GM12878 (cell line): ENCODE data around the gene C10orf90. TPM values are rescaled to one million over a fixed set of nuclear protein-coding genes. Genes with fewer than 3 reads are reported as not detected.

Experiments used
- ATAC-seq: fragments of 200-7000 bp; cut with Tn5 transposase; 3 replicates; pipeline ENCODE4 v1.9.1; 2020; ENCODE audit warnings: mild to moderate bottlenecking, moderate library complexity
- BruUV-seq: library from RNA; stranded (reverse); fragments of 400-500 nt; replicated peaks from 2 replicates; lab custom pipeline; 2021; lab: Mats Ljungman, UMichigan
- CTCF ChIA-PET: fragments of 300-600 bp; sonication (Branson Sonifier 250); formaldehyde crosslinking; extraction: SDS; loops from one replicate; lab custom pipeline; 2021; ENCODE audit warnings: inconsistent platforms; lab: Yijun Ruan, JAX
- POLR2A ChIA-PET: fragments of 350-600 bp; formaldehyde crosslinking; extraction: SDS; loops from one replicate; lab custom pipeline; 2021; ENCODE audit warnings: inconsistent platforms; lab: Charles Lee
- RAD21 ChIA-PET: fragments of 300-600 bp; sonication (Branson Sonifier 250); formaldehyde crosslinking; loops from one replicate; lab custom pipeline; 2023; ENCODE audit warnings: antibody characterized with exemption; ENCODE audit not compliant: unreplicated experiment; lab: Charles Lee
- SMC1A ChIA-PET: fragments of 300-600 bp; sonication (Branson Sonifier 250); formaldehyde crosslinking; loops from one replicate; lab custom pipeline; 2023; ENCODE audit not compliant: unreplicated experiment, uncharacterized antibody; lab: Charles Lee
- DNase-seq: peaks from one replicate; pipeline ENCODE4 v3.0.0-alpha.2; 2011; ENCODE audit warnings: low read depth, low spot score
- FAIRE-seq: peaks from 3 replicates; lab custom pipeline; 2011; peaks lifted over from hg19 to GRCh38; lab: Jason Lieb, UNC
- H2AFZ ChIP-seq: 2 replicates; pipeline ENCODE4 v1.6.0; 2011; ENCODE audit warnings: low read depth, low read length, control low read depth; ENCODE audit not compliant: control insufficient read depth
- H3K27ac ChIP-seq: 2 replicates; pipeline ENCODE4 v1.5.1; 2011; ENCODE audit warnings: control low read depth; ENCODE audit not compliant: control insufficient read depth, insufficient read depth
- H3K27me3 ChIP-seq, 2 experiments: replicated peaks in 1 of 2; 2 replicates each; pipeline versions ENCODE4 v1.6.0 to v1.6.1; 2011; ENCODE audit warnings: low read length in 1 of 2; ENCODE audit not compliant: control insufficient read depth in 2 of 2, insufficient read depth in 2 of 2
- H3K36me3 ChIP-seq, 2 experiments: 2 replicates each; pipeline ENCODE4 v1.5.1; 2011; ENCODE audit warnings: low read length in 1 of 2; ENCODE audit not compliant: control insufficient read depth in 2 of 2, insufficient read depth in 2 of 2
- H3K4me1 ChIP-seq: 2 replicates; pipeline ENCODE4 v1.6.1; 2011; ENCODE audit warnings: mild to moderate bottlenecking, low read length, moderate library complexity, mixed read lengths; ENCODE audit not compliant: control insufficient read depth, insufficient read depth
- H3K4me2 ChIP-seq: 2 replicates; pipeline ENCODE4 v1.6.0; 2011; ENCODE audit warnings: control low read depth; ENCODE audit not compliant: control insufficient read depth, insufficient read depth
- H3K4me3 ChIP-seq: fragments of 200-600 bp; sonication (generic); 2 replicates; pipeline ENCODE4 v1.5.1; 2016
- H3K79me2 ChIP-seq: 2 replicates; pipeline ENCODE4 v1.6.0; 2011; ENCODE audit warnings: low read length; ENCODE audit not compliant: control insufficient read depth, insufficient read depth
- H3K9ac ChIP-seq: 2 replicates; pipeline ENCODE4 v1.8.0; 2011; ENCODE audit warnings: low read length, control low read depth, mixed read lengths; ENCODE audit not compliant: control insufficient read depth, insufficient read depth
- H3K9me3 ChIP-seq: replicated peaks from 3 replicates; pipeline ENCODE4 v1.5.1; 2011; ENCODE audit warnings: mild to moderate bottlenecking, low read length; ENCODE audit not compliant: control insufficient read depth, insufficient read depth
- H4K20me1 ChIP-seq: 2 replicates; pipeline ENCODE4 v1.6.0; 2011; ENCODE audit not compliant: control insufficient read depth, insufficient read depth
- ATF7 ChIP-seq: fragments of 450-650 bp; IDR thresholded peaks from 2 replicates; pipeline ENCODE4 v1.6.1; 2016; ENCODE audit warnings: low read depth, mild to moderate bottlenecking
- BMI1 ChIP-seq: fragments of 450-650 bp; IDR thresholded peaks from 2 replicates; pipeline ENCODE4 v1.6.1; 2016; ENCODE audit warnings: mild to moderate bottlenecking, moderate library complexity, borderline replicate concordance
- CHD2 ChIP-seq: IDR thresholded peaks from 2 replicates; pipeline ENCODE4 v1.6.1; 2011; ENCODE audit warnings: low read depth, low read length, improper control_type of control experiment, borderline replicate concordance
- NFYB ChIP-seq: IDR thresholded peaks from 2 replicates; pipeline ENCODE4 v1.6.1; 2011; ENCODE audit warnings: low read depth, mild to moderate bottlenecking, low read length, improper control_type of control experiment, moderate library complexity; ENCODE audit not compliant: insufficient read depth
- RBBP5 ChIP-seq: fragments of 200-600 bp; sonication (generic); conservative IDR thresholded peaks from 2 replicates; pipeline ENCODE4 v1.6.1; 2016
- RUNX3 ChIP-seq: IDR thresholded peaks from 2 replicates; pipeline ENCODE4 v1.6.1; 2012; ENCODE audit warnings: low read length, inconsistent platforms
- SPI1 ChIP-seq: IDR thresholded peaks from 2 replicates; pipeline ENCODE4 v1.6.1; 2011; ENCODE audit warnings: low read depth, mild to moderate bottlenecking, low read length, moderate library complexity, borderline replicate concordance; ENCODE audit not compliant: insufficient read depth
- TCF3 ChIP-seq: IDR thresholded peaks from 2 replicates; pipeline ENCODE4 v1.6.1; 2012; ENCODE audit warnings: low read depth, mild to moderate bottlenecking, low read length, borderline replicate concordance; ENCODE audit not compliant: insufficient read depth
- WRNIP1 ChIP-seq: IDR thresholded peaks from 2 replicates; pipeline ENCODE4 v1.6.1; 2011; ENCODE audit warnings: low read depth, low read length, improper control_type of control experiment, borderline replicate concordance
- ZBED1 ChIP-seq: IDR thresholded peaks from 2 replicates; pipeline ENCODE4 v1.6.1; 2016; ENCODE audit warnings: borderline replicate concordance
- WGBS: methylation state at CpG from one replicate; pipeline ENCODE4 v1.1.6; 2016; ENCODE audit warnings: low lambda C conversion rate; ENCODE audit not compliant: insufficient replicate concordance, insufficient coverage; ENCODE audit errors: missing lambda C conversion rate; 5-methylcytosine and 5-hydroxymethylcytosine counted together
- in situ Hi-C: fragments of 300-500 bp; cut with MboI; formaldehyde crosslinking; loops from 9 replicates; pipeline ENCODE4 v1.14.3; 2018; ENCODE audit warnings: mixed read lengths
- intact Hi-C: fragments of 100-400 bp; cut with micrococcal nuclease; formaldehyde crosslinking; loops from one replicate; pipeline ENCODE4 v1.14.2; 2022; ENCODE audit not compliant: unreplicated experiment
- polyA plus RNA-seq, 11 experiments: library from polyadenylated mRNA; depleted of rRNA in 4 of 11; unstranded in 6 of 11; stranded (reverse) in 5 of 11; fragments of >200 nt; fragmentation: Nextera tagmentation in 4 of 11; fragmentation: Illumina TruSeq in 1 of 11; extraction: Ambion mirVana in 4 of 11; extraction: Trizol in 1 of 11; gene quantifications; 1 replicate in 1 of 11; 2 replicates in 10 of 11; pipeline versions ENCODE4 v1.2.1 to v1.2.3, GENCODE V29; 2011 to 2016; ENCODE audit warnings: inconsistent platforms in 2 of 11, missing spikeins in 2 of 11, low read depth in 1 of 11
- total RNA-seq, 4 experiments: library from RNA; depleted of rRNA in 3 of 4; stranded (reverse); fragments of >200 nt in 3 of 4; fragmentation: Illumina TruSeq in 1 of 4; extraction: Trizol in 1 of 4; gene quantifications; 2 replicates each; pipeline versions ENCODE4 v1.2.1 to v1.2.3, GENCODE V29; 2013 to 2021
- TF ChIP-seq, protein P1 (sequence below): fragments of 450-650 bp; IDR thresholded peaks from 2 replicates; pipeline ENCODE4 v1.6.1; 2018; ENCODE audit warnings: borderline replicate concordance, mild to moderate bottlenecking; ENCODE audit not compliant: partially characterized antibody
- TF ChIP-seq, protein P2 (sequence below): fragments of 450-650 bp; formaldehyde crosslinking; IDR thresholded peaks from 2 replicates; pipeline ENCODE4 v1.4.0; 2020; ENCODE audit warnings: mild to moderate bottlenecking, moderate library complexity
- TF ChIP-seq, protein P3 (sequence below): IDR thresholded peaks from 2 replicates; pipeline ENCODE4 v1.6.1; 2012; ENCODE audit warnings: low read depth, low read length, improper control_type of control experiment
- TF ChIP-seq, protein P4 (sequence below): fragments of 450-650 bp; IDR thresholded peaks from 2 replicates; pipeline ENCODE4 v1.6.1; 2016; ENCODE audit warnings: mild to moderate bottlenecking, moderate library complexity, borderline replicate concordance

Gene C10orf90
- total and polyA plus RNA-seq, 10 of the 15 experiments (the other 5 are each of a cell fraction or from before 2014, with no cell fraction given) = 0.04 TPM; not detected in 9

DNA sequence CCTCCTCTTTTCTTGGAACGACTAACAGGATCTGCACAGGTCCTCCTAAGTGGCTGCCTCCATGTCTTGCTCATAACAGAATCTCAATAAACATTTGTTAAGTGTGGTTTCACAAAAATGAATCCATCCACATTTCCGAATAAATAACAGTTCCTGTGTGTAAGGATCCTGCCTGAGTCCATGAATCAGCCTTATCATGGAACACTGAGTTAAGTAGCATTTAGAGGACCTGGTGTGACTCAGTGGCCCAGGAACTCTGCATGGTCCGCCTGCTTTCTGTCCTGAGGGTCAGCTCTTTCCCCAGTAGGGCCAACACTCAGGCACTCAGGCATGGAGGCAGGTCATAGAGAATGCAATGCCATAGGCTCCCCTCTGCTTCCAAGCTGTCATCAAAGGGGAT is 15.8 kb upstream of the C10orf90 start:
- Histone ChIP-seq H3K4me2 (no peak overlapping the region), H3K36me3 (no peaks in the 10 kb centered on the region), H3K4me1 (no peaks in the 10 kb centered on the region), H3K79me2 (no peaks in the 10 kb centered on the region), H4K20me1 (no peaks in the 10 kb centered on the region), H3K9me3 (no peaks in the 10 kb centered on the region; the same call in 2 of the 3 replicates), H3K27ac (no peak overlapping the region), H3K27me3 (no peaks in the 10 kb centered on the region), H2AFZ (no peak overlapping the region), H3K4me3 (no peak overlapping the region), H3K9ac (no peak overlapping the region)
- WGBS = 10% methylated on average over 3 of the region's 3 CpGs
- in situ Hi-C loops = no loop called here
- no peak for FAIRE-seq
- ChIA-PET POLR2A (no interaction called here), SMC1A (no interaction called here), RAD21 (no interaction called here), CTCF (no interaction called here)
- BruUV-seq = no TSS peak
- intact Hi-C loops = no loop called here
- no peak for ATAC-seq
- no peak for DNase-seq
- no peak for TF ChIP-seq TCF3
- TF ChIP-seq, protein P1, sequence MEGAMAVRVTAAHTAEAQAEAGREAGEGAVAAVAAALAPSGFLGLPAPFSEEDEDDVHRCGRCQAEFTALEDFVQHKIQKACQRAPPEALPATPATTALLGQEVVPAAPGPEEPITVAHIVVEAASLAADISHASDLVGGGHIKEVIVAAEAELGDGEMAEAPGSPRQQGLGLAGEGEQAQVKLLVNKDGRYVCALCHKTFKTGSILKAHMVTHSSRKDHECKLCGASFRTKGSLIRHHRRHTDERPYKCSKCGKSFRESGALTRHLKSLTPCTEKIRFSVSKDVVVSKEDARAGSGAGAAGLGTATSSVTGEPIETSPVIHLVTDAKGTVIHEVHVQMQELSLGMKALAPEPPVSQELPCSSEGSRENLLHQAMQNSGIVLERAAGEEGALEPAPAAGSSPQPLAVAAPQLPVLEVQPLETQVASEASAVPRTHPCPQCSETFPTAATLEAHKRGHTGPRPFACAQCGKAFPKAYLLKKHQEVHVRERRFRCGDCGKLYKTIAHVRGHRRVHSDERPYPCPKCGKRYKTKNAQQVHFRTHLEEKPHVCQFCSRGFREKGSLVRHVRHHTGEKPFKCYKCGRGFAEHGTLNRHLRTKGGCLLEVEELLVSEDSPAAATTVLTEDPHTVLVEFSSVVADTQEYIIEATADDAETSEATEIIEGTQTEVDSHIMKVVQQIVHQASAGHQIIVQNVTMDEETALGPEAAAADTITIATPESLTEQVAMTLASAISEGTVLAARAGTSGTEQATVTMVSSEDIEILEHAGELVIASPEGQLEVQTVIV = no peak
- no peak for TF ChIP-seq ZBED1
- no peak for TF ChIP-seq RBBP5
- TF ChIP-seq, protein P2, sequence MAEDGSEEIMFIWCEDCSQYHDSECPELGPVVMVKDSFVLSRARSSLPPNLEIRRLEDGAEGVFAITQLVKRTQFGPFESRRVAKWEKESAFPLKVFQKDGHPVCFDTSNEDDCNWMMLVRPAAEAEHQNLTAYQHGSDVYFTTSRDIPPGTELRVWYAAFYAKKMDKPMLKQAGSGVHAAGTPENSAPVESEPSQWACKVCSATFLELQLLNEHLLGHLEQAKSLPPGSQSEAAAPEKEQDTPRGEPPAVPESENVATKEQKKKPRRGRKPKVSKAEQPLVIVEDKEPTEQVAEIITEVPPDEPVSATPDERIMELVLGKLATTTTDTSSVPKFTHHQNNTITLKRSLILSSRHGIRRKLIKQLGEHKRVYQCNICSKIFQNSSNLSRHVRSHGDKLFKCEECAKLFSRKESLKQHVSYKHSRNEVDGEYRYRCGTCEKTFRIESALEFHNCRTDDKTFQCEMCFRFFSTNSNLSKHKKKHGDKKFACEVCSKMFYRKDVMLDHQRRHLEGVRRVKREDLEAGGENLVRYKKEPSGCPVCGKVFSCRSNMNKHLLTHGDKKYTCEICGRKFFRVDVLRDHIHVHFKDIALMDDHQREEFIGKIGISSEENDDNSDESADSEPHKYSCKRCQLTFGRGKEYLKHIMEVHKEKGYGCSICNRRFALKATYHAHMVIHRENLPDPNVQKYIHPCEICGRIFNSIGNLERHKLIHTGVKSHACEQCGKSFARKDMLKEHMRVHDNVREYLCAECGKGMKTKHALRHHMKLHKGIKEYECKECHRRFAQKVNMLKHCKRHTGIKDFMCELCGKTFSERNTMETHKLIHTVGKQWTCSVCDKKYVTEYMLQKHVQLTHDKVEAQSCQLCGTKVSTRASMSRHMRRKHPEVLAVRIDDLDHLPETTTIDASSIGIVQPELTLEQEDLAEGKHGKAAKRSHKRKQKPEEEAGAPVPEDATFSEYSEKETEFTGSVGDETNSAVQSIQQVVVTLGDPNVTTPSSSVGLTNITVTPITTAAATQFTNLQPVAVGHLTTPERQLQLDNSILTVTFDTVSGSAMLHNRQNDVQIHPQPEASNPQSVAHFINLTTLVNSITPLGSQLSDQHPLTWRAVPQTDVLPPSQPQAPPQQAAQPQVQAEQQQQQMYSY (CRISPR knock-in tag) = no peak
- TF ChIP-seq WRNIP1 = no peak
- no peak for TF ChIP-seq NFYB
- TF ChIP-seq, protein P3, sequence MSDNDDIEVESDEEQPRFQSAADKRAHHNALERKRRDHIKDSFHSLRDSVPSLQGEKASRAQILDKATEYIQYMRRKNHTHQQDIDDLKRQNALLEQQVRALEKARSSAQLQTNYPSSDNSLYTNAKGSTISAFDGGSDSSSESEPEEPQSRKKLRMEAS = no peak
- no peak for TF ChIP-seq ATF7
- no peak for TF ChIP-seq RUNX3
- TF ChIP-seq SPI1 = no peak
- TF ChIP-seq, protein P4, sequence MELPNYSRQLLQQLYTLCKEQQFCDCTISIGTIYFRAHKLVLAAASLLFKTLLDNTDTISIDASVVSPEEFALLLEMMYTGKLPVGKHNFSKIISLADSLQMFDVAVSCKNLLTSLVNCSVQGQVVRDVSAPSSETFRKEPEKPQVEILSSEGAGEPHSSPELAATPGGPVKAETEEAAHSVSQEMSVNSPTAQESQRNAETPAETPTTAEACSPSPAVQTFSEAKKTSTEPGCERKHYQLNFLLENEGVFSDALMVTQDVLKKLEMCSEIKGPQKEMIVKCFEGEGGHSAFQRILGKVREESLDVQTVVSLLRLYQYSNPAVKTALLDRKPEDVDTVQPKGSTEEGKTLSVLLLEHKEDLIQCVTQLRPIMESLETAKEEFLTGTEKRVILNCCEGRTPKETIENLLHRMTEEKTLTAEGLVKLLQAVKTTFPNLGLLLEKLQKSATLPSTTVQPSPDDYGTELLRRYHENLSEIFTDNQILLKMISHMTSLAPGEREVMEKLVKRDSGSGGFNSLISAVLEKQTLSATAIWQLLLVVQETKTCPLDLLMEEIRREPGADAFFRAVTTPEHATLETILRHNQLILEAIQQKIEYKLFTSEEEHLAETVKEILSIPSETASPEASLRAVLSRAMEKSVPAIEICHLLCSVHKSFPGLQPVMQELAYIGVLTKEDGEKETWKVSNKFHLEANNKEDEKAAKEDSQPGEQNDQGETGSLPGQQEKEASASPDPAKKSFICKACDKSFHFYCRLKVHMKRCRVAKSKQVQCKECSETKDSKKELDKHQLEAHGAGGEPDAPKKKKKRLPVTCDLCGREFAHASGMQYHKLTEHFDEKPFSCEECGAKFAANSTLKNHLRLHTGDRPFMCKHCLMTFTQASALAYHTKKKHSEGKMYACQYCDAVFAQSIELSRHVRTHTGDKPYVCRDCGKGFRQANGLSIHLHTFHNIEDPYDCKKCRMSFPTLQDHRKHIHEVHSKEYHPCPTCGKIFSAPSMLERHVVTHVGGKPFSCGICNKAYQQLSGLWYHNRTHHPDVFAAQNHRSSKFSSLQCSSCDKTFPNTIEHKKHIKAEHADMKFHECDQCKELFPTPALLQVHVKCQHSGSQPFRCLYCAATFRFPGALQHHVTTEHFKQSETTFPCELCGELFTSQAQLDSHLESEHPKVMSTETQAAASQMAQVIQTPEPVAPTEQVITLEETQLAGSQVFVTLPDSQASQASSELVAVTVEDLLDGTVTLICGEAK = no peak
- TF ChIP-seq CHD2 = no peak
- no peak for TF ChIP-seq BMI1
